Measurements from ENCODE around the gene PHKB. TPM values are rescaled to one million over a fixed set of nuclear protein-coding genes. Genes with fewer than 3 reads are reported as not detected.

PHKB gene
- total and polyA plus RNA-seq, 2 of the 8 experiments (the other 6 are each of a cell fraction or from before 2014, with no cell fraction given): 18.6 to 38.3 TPM

DNA sequence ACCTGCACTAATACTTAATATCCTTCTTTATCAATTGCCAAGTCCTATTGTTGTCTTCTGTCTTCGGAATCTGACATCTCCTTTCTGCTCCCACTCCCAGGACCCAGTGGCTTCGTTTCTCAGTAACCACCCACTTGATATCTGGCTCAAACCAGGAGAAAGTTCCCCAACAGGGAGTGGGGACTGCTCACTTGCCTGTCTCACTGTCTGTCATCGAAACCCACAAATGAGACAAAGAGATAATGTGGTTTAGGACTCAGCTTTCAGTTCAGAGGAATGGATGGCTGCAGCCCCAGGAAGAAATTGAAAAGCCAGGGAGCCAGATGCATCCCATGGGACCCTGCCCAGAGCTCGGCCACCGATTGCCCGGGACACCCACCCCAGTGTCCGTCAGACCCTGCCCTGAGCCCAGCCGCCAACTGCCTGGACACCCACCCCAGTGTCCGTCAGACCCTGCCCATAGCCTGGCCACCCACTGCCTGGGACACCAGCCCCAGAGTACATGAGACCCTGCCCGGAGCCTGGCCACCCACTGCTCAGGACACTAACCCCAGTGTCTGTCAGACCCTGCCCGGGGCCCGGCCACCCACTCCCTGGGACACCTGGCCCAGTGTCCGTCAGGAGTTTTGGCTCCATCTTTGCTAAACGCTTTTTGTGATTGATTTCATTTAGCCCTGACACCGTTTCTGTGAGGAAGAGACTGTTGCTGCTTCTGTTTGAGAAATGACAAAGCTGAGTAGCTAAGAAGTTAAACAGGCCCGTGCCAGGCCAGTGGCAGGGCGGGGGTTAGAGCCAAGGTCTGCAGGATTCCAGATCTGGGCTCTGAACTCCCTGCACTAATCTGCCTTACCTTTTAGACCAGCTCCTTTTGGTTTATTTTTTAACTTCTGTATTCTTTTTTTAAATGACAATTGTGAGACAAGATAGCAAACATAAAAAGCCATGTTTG, 251.4 kb downstream of the PHKB start:
- DNase-seq (ENCODE audit: low read depth in 1 of 2, low spot score in 2 of 2): no peak
- H3K4me3 ChIP-seq (ENCODE audit: extremely low read depth in 1 of 4, insufficient read depth in 2 of 4, low read depth in 3 of 4, low read length in 4 of 4): no peak overlapping the region
- H3K79me2 ChIP-seq (ENCODE audit: control insufficient read depth in 1 of 2, insufficient read depth in 2 of 2, low read length in 2 of 2): no peaks in the 10 kb centered on the region
- H2BK12ac ChIP-seq (ENCODE audit: low read depth, low read length): no peak overlapping the region
- CTCF ChIA-PET (ENCODE audit: partially characterized antibody): interaction anchor here (0.7 to 1.4 kb wide), 2 partner anchors 10 to 450 kb away, joined by 3 read pairs; no protein-coding TSS in a partner anchor
- H3K14ac ChIP-seq (ENCODE audit: insufficient read length): no peak overlapping the region
- FAIRE-seq: no peak
- no peak overlapping the region for H3K56ac ChIP-seq (replicated peaks; ENCODE audit: insufficient read length, low read depth, low read length)
- H3K36me3 ChIP-seq (ENCODE audit: control insufficient read depth in 2 of 4, insufficient read depth in 4 of 4, low read length in 3 of 4): no peaks in the 10 kb centered on the region
- H4K20me1 ChIP-seq (replicated peaks in 1 of 2; ENCODE audit: control insufficient read depth in 1 of 2, insufficient read depth in 2 of 2, low read length in 2 of 2): no peaks in the 10 kb centered on the region
- H3K23ac ChIP-seq (ENCODE audit: insufficient read length): no peak overlapping the region
- H2BK20ac ChIP-seq (ENCODE audit: low read length): no peak overlapping the region
- H3K23me2 ChIP-seq (ENCODE audit: low read depth, low read length): no peaks in the 10 kb centered on the region
- TF ChIP-seq FOSL1 (IDR thresholded peaks at IDR 0.05; ENCODE audit: insufficient read depth, low read depth, low read length) (no peak), BACH1 (IDR thresholded peaks at IDR 0.05; ENCODE audit: low read length) (no peak), CEBPB (IDR thresholded peaks at IDR 0.05; ENCODE audit: low read depth, low read length) (no peak), NRF1 (IDR thresholded peaks at IDR 0.05; ENCODE audit: low read depth, low read length) (no peak), TEAD4 (IDR thresholded peaks at IDR 0.05; ENCODE audit: low read depth, low read length) (no peak), MAFK (IDR thresholded peaks at IDR 0.05; ENCODE audit: low read depth, low read length) (no peak), POU5F1 (IDR thresholded peaks at IDR 0.05; ENCODE audit: low read depth, low read length) (no peak), SRF (IDR thresholded peaks at IDR 0.05; ENCODE audit: low read depth, low read length) (no peak)
- no peak overlapping the region for H4K8ac ChIP-seq (ENCODE audit: extremely low read depth, insufficient read depth, low read length)
- POLR2A ChIA-PET (ENCODE audit: partially characterized antibody): no interaction called here
- 90% methylated on average over 16 of the region's 17 CpGs; no CpG with 5 or more reads in 1 of the 2 experiments for WGBS, 2 experiments (ENCODE audit: extremely low coverage in 1 of 2, insufficient coverage in 1 of 2, insufficient read length in 1 of 2, insufficient replicate concordance in 2 of 2, low coverage in 1 of 2, low lambda C conversion rate in 2 of 2, missing lambda C conversion rate in 1 of 2)
- no peak overlapping the region for H3K4ac ChIP-seq (replicated peaks; ENCODE audit: insufficient read length, low read depth, low read length)
- no peak overlapping the region for H3K4me2 ChIP-seq (ENCODE audit: insufficient read depth in 1 of 2, low read depth in 2 of 2, low read length in 2 of 2)
- no peak overlapping the region for H3K18ac ChIP-seq (ENCODE audit: extremely low read depth, low read length)
- no peak overlapping the region for H2BK120ac ChIP-seq (replicated peaks; ENCODE audit: low read depth, low read length)
- no peak overlapping the region for H3K9ac ChIP-seq (replicated peaks in 1 of 4; ENCODE audit: extremely low read depth in 1 of 4, low read depth in 3 of 4, low read length in 3 of 4)
- no peaks in the 10 kb centered on the region for H3K4me1 ChIP-seq (replicated peaks in 1 of 4; ENCODE audit: control insufficient read depth in 3 of 4, insufficient read depth in 4 of 4, low read length in 3 of 4)
- no peaks in the 10 kb centered on the region for H3K79me1 ChIP-seq (ENCODE audit: low read depth, low read length)
- H2AFZ ChIP-seq (ENCODE audit: low read length): no peak overlapping the region
- no peak overlapping the region for H3K27ac ChIP-seq (ENCODE audit: low read depth, low read length)
- no peaks in the 10 kb centered on the region for H3K9me3 ChIP-seq (ENCODE audit: insufficient read depth in 2 of 2, low read depth in 1 of 2, low read length in 1 of 2)
- H2BK15ac ChIP-seq (ENCODE audit: low read length): no peak overlapping the region
- no peaks in the 10 kb centered on the region for H3K27me3 ChIP-seq (replicated peaks in 1 of 4; ENCODE audit: control insufficient read depth in 3 of 4, extremely low read depth in 1 of 4, insufficient read depth in 3 of 4, low read length in 3 of 4)
- no peak overlapping the region for H2AK5ac ChIP-seq (ENCODE audit: low read depth, low read length)
- H4K5ac ChIP-seq (ENCODE audit: insufficient read length, low read depth, low read length): no peak overlapping the region
- H4K91ac ChIP-seq (replicated peaks; ENCODE audit: insufficient read length, low read length): no peak overlapping the region
- no peak overlapping the region for H2BK5ac ChIP-seq (ENCODE audit: low read depth, low read length)

All from H1 (cell line).